ENCODE results near the gene NCKAP1. TPM values are rescaled to one million over a fixed set of nuclear protein-coding genes. Genes with fewer than 3 reads are reported as not detected.
"Not testable (repeated sequence)": the region's sequence is repeated elsewhere in the genome, so short reads cannot be mapped to it uniquely, and the experiment has no call there.

The NCKAP1 gene
- total RNA-seq, 1 donor, result 8.8 TPM

- not testable (repeated sequence) for H3K9me3 ChIP-seq (ENCODE audit: low read depth, low read length); H3K4me3 ChIP-seq (ENCODE audit: low read length); H3K27me3 ChIP-seq (ENCODE audit: insufficient read depth, low read length)
Observed at GRCh38 chr2:182880100-182880499, 158.2 kb downstream of the NCKAP1 start.

GRCh38 chr2:182876653-182877052, 161.6 kb downstream of the NCKAP1 start:
- H3K9me3 ChIP-seq (ENCODE audit: low read depth, low read length); H3K27me3 ChIP-seq (ENCODE audit: insufficient read depth, low read length); H3K4me1 ChIP-seq (ENCODE audit: insufficient read depth, low read length); H3K4me3 ChIP-seq (ENCODE audit: low read length): not testable (repeated sequence)

More at GRCh38 chr2:182880100-182880499, 158.2 kb downstream of the NCKAP1 start:
- not testable (repeated sequence) for H3K4me1 ChIP-seq (ENCODE audit: insufficient read depth, low read length)

GRCh38 chr2:182870227-182870626, 168.0 kb downstream of the NCKAP1 start:
- peaks cover 8% of the 10 kb centered on the region for H3K4me1 ChIP-seq (ENCODE audit: insufficient read depth, low read length)
- H3K9me3 ChIP-seq (ENCODE audit: low read depth, low read length), result no peaks in the 10 kb centered on the region
- H3K27me3 ChIP-seq (ENCODE audit: insufficient read depth, low read length), result peaks cover 45% of the 10 kb centered on the region
- H3K4me3 ChIP-seq (ENCODE audit: low read length), result no peak overlapping the region

GRCh38 chr2:182868054-182868796, 170.0 kb downstream of the NCKAP1 start:
- peaks cover 63% of the 10 kb centered on the region for H3K27me3 ChIP-seq (ENCODE audit: insufficient read depth, low read length)
- no peak overlapping the region for H3K4me3 ChIP-seq (ENCODE audit: low read length)
- H3K9me3 ChIP-seq (ENCODE audit: low read depth, low read length), result no peaks in the 10 kb centered on the region
- H3K4me1 ChIP-seq (ENCODE audit: insufficient read depth, low read length), result peaks cover 8% of the 10 kb centered on the region

- Histone ChIP-seq H3K9me3 (ENCODE audit: low read depth, low read length) (no peaks in the 10 kb centered on the region), H3K27me3 (ENCODE audit: insufficient read depth, low read length) (peaks cover 63% of the 10 kb centered on the region), H3K4me1 (ENCODE audit: insufficient read depth, low read length) (peaks cover 8% of the 10 kb centered on the region), H3K4me3 (ENCODE audit: low read length) (no peak overlapping the region)
Observed at GRCh38 chr2:182867426-182868053, 170.7 kb downstream of the NCKAP1 start.

GRCh38 chr2:182866461-182867406, 171.5 kb downstream of the NCKAP1 start, which contains the start of gene FRZB:
FRZB (minus strand) TSS chr2:182866637; CDS start chr2:182866552, 85 bp downstream.
- Histone ChIP-seq H3K27me3 (ENCODE audit: insufficient read depth, low read length) (peaks cover 59% of the 10 kb centered on the region), H3K9me3 (ENCODE audit: low read depth, low read length) (no peaks in the 10 kb centered on the region)

GRCh38 chr2:182866095-182866460, 172.2 kb downstream of the NCKAP1 start:
- peaks cover 59% of the 10 kb centered on the region for H3K27me3 ChIP-seq (ENCODE audit: insufficient read depth, low read length)
- H3K9me3 ChIP-seq (ENCODE audit: low read depth, low read length), result no peaks in the 10 kb centered on the region
- peaks cover 8% of the 10 kb centered on the region for H3K4me1 ChIP-seq (ENCODE audit: insufficient read depth, low read length)
- H3K4me3 ChIP-seq (ENCODE audit: low read length), result no peak overlapping the region

More at GRCh38 chr2:182866461-182867406, 171.5 kb downstream of the NCKAP1 start, which contains the start of gene FRZB:
- no peak within 1 kb of the TSS for H3K4me3 ChIP-seq (ENCODE audit: low read length)
- H3K4me1 ChIP-seq (ENCODE audit: insufficient read depth, low read length), result peaks cover 8% of the 10 kb centered on the region

- Histone ChIP-seq H3K4me1 (ENCODE audit: insufficient read depth, low read length) (peaks cover 8% of the 10 kb centered on the region), H3K4me3 (ENCODE audit: low read length) (no peak overlapping the region), H3K9me3 (ENCODE audit: low read depth, low read length) (no peaks in the 10 kb centered on the region), H3K27me3 (ENCODE audit: insufficient read depth, low read length) (peaks cover 59% of the 10 kb centered on the region)
Observed at GRCh38 chr2:182864949-182865570, 173.2 kb downstream of the NCKAP1 start.

GRCh38 chr2:182863642-182864041, 174.6 kb downstream of the NCKAP1 start:
- Histone ChIP-seq H3K9me3 (ENCODE audit: low read depth, low read length) (no peaks in the 10 kb centered on the region), H3K4me1 (ENCODE audit: insufficient read depth, low read length) (peaks cover 8% of the 10 kb centered on the region), H3K4me3 (ENCODE audit: low read length) (no peak overlapping the region), H3K27me3 (ENCODE audit: insufficient read depth, low read length) (peaks cover 49% of the 10 kb centered on the region)

- peaks cover 36% of the 10 kb centered on the region for H3K27me3 ChIP-seq (ENCODE audit: insufficient read depth, low read length)
- H3K9me3 ChIP-seq (ENCODE audit: low read depth, low read length), result no peaks in the 10 kb centered on the region
- peaks cover 8% of the 10 kb centered on the region for H3K4me1 ChIP-seq (ENCODE audit: insufficient read depth, low read length)
- H3K4me3 ChIP-seq (ENCODE audit: low read length), result no peak overlapping the region
Observed at GRCh38 chr2:182862091-182862490, 176.2 kb downstream of the NCKAP1 start.

GRCh38 chr2:182860858-182861257, 177.4 kb downstream of the NCKAP1 start:
- Histone ChIP-seq H3K4me3 (ENCODE audit: low read length) (no peak overlapping the region), H3K27me3 (ENCODE audit: insufficient read depth, low read length) (peaks cover 24% of the 10 kb centered on the region), H3K9me3 (ENCODE audit: low read depth, low read length) (no peaks in the 10 kb centered on the region), H3K4me1 (ENCODE audit: insufficient read depth, low read length) (no peaks in the 10 kb centered on the region)

Other genes starting within 250 kb of the NCKAP1 start
- gene FRZB, start 171.8 kb downstream of the NCKAP1 start, total RNA-seq, result under 0.01 TPM
- gene DUSP19, start 40.3 kb upstream of the NCKAP1 start, total RNA-seq, result 0.42 TPM
- 13.7 TPM for gene NUP35, start 86.0 kb upstream of the NCKAP1 start, total RNA-seq